ENCODE measurements around the gene STK4. TPM values are rescaled to one million over a fixed set of nuclear protein-coding genes. Genes with fewer than 3 reads are reported as not detected.

Gene STK4
- 20.6 and 34.4 TPM in 2 replicates for total RNA-seq

GRCh38 chr20:44966030-44966961 is at the start of gene STK4:
Gene STK4 (plus strand): TSS chr20:44966512. CDS start chr20:44966569, 57 bp downstream.

GRCh38 chr20:44960103-44960852 is 6.0 kb upstream of the STK4 start, which contains the start of gene TOMM34:
Gene TOMM34 (minus strand): TSS chr20:44960397. CDS start chr20:44960333, 64 bp downstream.

GRCh38 chr20:45100563-45101245 is 134.4 kb downstream of the STK4 start, which contains the start of gene KCNS1:
Gene KCNS1 (minus strand): TSS chr20:45101127. CDS start chr20:45099236, 1,891 bp downstream.

GRCh38 chr20:45114465-45115385 is 148.4 kb downstream of the STK4 start, which contains the start of gene WFDC5:
Gene WFDC5 (minus strand): TSS chr20:45115174. CDS start chr20:45115083, 91 bp downstream.

GRCh38 chr20:45124365-45124764 is 158.1 kb downstream of the STK4 start, which contains the start of gene WFDC12:
Gene WFDC12 (minus strand): TSS chr20:45124465. CDS start chr20:45124447, 18 bp downstream.

Small RNA genes within 50 kb of the gene (small RNA-seq; reads per million reads assigned to genes)
- not detected for gene RF00019

Other genes with a start within 250 kb of the STK4 start
- gene KCNK15, start 220.6 kb upstream of the STK4 start, total RNA-seq = 1.4 and 3.3 TPM in 2 replicates
- gene RIMS4, start 156.0 kb upstream of the STK4 start, total RNA-seq = not detected in 2 replicates
- gene YWHAB, start 80.8 kb upstream of the STK4 start, total RNA-seq = 70.9 and 105 TPM in 2 replicates
- 12.3 and 16.5 TPM in 2 replicates for gene PABPC1L, start 56.5 kb upstream of the STK4 start, total RNA-seq
- 23.9 and 33.2 TPM in 2 replicates for gene TOMM34, start 6.1 kb upstream of the STK4 start, total RNA-seq
- under 0.01 and 0.20 TPM in 2 replicates for gene KCNS1, start 134.6 kb downstream of the STK4 start, total RNA-seq
- gene WFDC5, start 148.7 kb downstream of the STK4 start, total RNA-seq = not detected in 2 replicates
- not detected in 2 replicates for gene WFDC12, start 158.0 kb downstream of the STK4 start, total RNA-seq
- not detected in 2 replicates for gene PI3, start 208.4 kb downstream of the STK4 start, total RNA-seq
- gene SEMG1, start 240.5 kb downstream of the STK4 start, total RNA-seq = not detected in 2 replicates